AML-193 (cell line): ENCODE measurements around the gene KIAA1755.

Experiments used
- DNase-seq, 2 experiments: peaks; one replicate each; lab custom pipeline; 2025; lab: John Stamatoyannopoulos, UW

Gene KIAA1755

DNA sequence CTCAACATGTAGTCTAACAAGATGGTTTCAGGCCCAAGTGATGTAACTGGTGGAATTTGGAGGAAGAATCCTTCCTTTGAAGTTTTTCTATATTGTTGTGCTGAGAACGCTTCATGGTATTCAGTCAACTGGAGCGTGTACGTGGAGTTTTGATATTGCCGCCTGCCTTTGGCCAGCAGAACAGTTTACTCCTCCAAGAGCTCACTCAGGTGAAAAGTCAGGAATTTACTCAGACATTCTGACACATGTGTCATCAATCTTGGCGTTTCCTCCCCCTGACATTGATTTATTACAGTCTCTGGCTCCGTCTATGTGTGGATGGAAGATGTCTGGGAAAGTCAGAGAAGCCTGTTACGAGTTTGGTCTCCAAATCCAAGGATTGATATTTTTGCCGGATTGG lies 76.4 kb downstream of the KIAA1755 start:
- no peak for DNase-seq

DNA sequence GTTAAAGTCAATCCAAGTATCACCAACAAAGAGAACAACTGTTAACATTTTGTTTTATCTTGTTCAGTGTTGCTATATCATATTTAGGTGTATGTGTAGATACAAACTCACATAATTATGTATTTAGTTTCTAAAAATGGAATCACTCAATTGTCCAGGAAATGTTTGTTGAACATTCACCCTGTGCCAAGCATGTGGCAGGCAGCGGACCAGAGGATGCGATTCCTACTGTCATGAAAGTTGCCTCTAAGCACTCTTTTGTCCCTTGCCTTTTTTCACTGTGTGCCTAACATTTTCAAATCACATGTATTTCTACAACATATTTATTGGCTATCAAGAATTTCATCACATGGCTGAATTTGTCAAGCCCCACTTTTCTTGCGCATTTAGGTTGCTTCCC lies 78.6 kb downstream of the KIAA1755 start:
- no peak for DNase-seq

DNA sequence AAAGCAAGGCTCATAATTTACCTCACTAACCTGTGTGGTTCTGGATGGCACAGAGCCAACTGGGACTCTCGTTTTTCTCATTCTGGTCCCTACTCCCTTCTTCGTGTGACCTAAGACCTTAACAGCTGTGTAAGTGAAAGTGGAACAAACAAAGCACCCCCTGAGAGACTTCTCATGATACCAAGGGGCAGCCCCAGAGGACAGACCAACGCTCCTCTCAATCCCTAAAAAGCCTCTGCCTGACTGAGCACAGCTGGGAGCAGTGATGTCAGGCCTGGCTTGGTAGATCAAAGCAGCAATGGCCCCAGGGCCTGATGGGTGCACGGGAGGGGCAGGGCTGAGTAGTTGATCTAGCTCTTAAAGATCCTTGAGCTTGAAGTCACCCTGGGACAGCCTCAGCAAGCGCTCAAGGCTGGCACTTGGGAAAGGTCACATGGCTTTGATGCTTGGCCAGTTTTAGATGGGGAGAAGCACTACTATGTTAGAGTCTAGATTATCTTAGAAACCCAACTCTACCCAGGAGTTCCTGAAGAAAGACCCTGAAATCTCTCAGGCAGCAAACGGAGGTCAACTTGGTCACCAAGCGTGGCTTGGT lies 79.2 kb downstream of the KIAA1755 start:
- no peak for DNase-seq

DNA sequence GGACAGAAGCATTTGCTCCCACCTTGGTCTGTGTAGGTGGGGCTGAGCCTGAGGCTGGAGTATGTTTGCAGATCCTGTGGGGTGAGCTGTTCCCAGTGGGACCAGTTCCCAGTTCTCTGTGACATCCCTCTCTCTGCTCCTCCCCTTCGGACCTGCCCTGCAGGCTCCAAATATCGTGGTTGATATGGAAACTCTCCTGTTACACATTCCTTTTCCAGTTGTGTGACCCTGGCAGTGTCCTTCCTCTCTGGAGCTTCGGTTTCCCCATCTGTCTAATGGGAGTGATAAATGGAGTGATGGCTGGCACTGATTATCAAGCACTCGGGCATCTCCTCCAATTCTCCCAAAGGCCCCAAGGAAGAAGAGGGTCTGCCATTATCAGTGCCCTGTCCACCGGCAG lies 79.8 kb downstream of the KIAA1755 start:
- DNase-seq: no peak

DNA sequence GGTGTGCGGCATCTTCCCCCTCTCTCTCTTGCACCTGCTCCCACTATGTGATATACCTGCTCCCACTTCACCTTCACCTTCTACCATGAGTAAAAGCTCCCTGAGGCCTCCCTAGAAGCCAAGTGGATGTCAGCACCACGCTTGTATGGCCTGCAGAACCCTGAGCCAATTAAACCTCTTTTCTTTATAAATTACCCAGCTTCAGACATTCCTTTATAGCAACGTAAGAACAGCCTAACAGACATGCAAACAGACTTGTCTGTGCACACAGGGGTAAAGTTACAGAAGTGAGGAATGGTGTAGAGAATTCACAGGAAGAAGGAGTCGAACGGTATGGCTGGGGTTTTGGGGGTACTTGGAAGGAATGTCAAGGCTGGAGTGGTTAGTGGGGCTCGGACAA lies 80.7 kb downstream of the KIAA1755 start:
- DNase-seq: no peak

DNA sequence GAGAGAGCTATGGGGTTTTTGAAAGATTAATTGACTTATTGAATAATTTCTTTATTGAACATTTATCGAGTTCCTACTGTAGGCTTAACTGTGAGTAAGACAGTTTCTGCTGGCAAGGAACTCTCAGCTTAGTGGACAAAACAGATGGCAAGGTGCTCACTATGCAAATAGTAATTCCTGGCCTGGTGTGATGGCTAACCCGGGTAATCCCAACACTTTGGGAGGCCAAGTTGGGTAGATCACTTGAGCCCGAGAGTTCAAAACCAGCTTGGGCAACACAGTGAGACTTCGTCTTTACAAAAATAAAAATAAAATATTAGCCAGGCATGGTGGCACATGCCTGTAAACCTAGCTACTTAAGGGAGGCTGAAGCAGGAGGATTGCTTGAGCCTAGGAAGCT lies 82.0 kb downstream of the KIAA1755 start:
- DNase-seq: no peak

DNA sequence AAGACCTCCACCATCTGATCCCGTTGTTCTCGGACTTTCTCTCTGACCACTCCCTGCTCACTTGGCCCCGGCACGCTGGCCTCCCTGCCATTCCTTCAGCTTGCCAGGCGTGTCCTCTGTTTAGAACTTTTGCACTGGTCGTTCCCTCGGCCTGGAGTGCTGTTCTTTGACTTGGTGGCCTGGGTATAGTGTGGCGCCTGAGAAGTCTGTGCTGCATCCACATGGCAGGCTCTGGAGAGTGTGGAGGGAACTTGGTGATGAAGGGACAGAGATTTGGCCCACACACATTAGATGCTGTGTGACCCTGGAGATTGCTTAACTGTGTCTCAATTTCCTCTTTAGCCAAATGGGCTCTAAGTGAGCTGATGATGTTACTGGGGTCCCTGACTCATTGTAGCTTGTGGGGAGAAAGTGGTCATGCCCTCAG lies 82.5 kb downstream of the KIAA1755 start:
- DNase-seq: peak; percentile 44 to 61

DNA sequence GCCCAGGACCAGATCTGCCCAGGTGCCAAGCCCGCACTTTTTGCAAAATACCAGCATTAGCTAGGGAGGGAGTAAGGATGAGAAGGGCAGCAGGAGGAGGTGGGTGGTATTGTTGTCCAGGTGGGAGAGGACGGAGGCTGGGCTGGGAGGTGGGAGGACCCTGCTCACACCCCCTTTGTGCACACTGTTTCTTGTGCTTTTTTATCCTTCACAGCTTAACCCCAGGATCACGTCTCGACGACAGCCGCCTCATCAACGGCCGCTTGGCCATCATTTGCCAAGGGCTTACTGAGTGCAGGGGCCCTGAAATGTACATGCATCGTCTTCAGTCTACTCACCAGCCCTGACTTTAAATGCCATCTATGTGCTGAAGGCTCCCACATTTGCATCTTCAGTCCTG lies 83.3 kb downstream of the KIAA1755 start:
- DNase-seq: no peak

DNA sequence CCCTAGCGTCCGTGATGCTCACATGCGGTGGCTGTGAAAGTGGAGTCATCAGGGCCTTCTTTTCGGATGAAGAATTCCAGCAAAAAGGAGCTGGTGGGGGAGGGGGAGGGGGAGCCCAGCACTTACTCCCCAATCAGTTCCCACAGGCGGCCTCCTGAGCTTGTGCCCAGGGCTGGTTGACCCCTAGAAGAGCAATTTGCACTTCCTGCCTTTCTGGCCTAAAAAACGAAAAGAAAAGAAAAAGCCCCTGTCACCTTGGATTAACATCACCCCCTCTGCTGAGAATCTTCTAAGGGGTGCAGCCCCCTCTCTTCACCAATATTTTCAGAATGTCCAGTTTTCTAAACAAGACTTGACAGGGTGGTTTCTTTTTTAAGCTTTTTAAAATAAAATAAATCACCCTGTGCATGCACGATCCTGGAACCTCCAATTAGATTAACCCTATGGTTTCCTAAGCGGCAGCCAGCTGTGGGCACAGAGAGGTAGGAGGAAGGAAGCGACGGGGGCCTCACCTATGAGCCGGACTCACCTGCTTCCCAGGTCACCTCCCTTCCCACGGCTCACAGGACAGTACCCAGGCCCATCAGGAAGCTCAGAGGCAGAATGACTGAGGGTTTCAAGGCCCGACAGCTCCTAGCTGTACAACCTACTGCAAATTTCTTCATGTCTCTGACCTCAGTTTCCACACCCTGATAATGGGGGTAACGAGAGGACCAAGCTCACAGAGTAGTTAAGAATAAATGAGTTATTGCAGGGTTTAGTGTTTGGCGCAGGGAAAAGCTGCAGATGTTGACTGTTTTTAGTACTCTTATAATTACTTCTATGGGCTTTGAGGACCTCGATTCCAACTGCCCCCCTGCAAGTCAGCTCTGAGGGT lies 85.0 kb downstream of the KIAA1755 start:
- DNase-seq: no peak

DNA sequence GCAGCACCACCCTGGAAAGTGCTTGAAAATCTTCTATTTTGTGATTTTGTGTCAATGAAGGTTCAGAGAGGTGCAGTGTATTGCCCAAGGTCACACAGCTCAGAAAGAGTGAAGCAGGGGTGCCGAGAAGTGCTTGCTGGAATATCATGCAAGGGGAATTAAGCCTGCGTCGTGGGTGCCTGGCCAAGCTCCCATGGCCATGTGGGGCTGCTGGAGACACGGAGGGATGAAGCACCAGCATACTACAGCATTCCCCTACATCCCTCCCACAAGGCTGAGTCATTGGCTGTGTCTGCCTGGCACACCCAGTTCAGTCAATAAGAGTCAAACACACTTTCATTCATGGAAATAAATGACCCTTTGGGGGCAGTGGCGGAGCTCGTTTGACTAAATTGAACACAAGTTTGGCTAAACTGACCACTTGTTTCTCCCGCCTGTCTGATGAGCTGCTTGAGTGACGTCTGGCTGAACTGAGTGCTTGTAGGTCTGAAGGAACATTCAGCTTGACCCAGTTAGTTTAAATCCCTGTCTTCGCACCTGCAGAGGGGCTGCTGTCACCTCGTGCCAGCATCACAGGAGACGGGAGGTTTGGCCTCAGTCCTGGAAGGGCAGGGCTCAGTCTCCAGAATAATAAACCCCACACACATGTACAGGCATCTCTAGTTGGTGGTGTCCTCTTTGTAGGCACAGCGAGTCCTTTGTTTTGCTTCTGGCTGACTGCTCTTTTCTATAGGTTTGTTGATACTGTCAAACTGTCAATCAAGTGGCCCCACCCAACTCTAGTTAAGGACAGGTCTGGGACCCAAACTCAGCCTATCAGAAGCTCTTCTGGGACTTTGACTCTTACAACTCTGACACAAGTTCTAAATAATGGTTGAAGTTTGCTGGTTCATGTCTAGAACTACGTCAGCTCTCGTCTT lies 87.0 kb downstream of the KIAA1755 start:
- DNase-seq: no peak

DNA sequence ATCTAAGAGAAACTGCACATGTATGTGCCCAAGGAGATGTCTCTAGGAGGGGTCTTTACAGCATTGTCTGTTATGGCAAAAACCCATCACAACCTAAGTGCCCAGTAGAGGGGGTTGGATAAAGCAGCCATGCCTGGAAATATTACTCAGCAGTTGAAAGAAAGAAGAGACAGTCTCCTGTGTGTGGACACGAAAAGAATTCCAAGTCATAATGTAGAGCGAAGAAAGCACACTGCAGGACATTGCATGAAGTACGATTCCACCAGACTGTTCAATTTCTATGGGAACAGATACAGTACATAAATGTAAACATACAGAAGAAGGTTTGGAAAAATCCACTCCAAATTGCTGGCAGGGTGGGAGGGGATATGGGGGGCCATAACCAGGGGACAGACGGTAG lies 88.1 kb downstream of the KIAA1755 start:
- no peak for DNase-seq

DNA sequence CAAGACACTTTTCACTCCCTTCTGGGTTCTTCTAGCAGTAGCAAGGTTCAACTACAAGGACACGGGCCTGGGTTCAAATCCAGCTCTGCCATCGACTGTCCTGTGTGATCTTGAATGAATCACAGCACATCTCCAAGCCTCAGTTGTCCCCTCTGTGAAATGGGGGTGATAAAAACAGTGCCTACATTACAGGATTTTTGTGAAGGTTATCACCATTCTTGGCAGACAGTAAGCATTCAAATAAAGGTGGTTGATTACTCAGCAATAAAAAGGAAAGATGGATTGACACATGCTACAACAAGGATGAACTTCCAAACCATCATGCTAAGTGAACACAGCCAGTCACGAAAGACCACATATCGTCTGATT lies 88.9 kb downstream of the KIAA1755 start:
- no peak for DNase-seq

DNA sequence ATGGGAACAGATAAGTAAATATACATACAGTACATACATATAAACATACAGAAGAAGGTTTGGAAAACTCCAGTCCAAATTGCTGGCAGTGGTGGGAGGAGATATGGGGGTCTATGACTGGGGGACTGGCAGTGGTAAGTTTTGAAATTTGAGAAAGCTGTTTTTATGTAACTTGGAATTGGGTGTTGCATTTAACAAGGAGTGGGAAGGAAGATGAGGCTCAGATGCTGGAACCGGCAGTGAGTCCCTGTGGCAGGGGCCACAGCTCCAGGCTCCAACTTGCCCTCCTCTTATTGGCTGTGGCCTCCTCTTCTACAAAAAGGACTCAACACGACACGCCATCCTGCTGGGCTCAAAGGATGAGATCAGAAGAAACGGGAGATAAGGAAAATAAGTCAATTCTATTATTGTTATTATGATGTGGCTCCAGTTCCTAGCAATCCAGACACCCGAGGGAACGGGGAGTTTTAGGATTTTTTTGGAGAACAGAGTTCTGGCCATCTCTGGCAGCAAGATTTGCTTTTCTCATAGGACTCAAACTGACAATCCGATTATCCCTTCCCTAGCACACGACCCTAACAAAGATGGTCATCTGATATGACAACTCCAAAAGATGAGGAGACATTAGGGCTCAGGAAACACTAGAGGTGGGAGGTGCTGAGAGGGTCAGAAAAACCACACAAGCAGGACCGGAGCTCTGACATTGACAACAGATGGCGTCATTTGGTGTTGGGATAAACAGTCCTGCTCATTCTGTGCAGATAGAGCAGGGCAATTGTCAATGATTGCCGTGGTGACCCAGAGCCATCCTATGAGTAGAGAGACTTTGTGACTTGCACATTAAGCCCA lies 89.5 kb downstream of the KIAA1755 start:
- DNase-seq: no peak

DNA sequence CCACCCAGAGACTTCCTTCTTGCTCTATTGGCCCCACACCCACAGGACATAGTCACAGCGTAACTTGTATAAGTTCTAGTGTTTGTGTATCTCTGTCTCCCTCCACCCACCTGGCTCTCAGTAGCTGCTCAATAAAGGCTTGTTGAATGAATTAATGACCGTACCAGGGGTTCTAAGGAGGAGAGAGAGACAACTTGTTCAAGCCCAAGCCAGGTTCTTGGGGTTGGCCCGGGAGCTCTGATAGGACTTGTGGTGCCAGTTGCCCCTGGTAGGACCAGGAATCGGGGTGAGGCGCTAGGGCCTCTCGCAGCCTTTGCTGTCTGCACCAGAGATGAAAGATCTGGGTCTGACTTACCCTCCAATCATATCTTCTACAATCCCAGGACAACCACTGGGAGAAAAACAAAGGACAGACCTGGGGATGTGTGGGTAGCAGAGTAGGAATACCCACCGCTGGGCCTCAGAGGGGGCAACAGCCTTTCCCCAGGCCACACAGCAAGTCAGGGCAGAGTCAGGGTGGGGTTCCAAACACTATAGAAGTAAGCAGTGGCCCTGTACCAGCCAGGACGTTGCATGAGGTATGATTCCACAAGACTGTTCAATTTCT lies 90.2 kb downstream of the KIAA1755 start:
- DNase-seq: no peak

DNA sequence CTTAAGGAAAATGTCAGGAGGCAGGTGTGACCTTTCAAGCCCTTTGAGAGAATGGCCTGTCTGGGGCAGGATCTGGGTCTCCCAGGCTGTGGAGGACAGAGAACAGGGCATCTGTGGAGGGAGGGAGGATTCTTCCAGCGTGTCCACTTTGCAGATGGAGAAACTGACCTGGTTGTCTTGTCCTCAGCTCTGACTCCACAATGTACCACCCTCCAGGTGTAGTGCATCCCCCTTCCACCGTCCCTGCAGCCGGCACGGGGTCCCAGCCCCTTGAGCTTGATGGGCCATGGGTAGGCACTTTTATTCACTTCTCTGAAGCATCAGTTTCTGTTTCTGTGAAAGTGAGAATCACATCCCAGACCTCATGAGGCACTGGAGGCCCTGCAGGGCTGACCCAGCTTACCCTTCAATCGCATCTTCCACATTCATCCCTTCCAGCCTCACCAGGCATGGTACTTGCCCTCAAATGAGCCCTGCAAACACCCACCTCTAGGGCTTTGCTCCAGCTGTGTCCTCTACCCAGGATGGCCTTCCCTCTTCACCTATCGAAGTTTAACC lies 90.8 kb downstream of the KIAA1755 start:
- DNase-seq: no peak

DNA sequence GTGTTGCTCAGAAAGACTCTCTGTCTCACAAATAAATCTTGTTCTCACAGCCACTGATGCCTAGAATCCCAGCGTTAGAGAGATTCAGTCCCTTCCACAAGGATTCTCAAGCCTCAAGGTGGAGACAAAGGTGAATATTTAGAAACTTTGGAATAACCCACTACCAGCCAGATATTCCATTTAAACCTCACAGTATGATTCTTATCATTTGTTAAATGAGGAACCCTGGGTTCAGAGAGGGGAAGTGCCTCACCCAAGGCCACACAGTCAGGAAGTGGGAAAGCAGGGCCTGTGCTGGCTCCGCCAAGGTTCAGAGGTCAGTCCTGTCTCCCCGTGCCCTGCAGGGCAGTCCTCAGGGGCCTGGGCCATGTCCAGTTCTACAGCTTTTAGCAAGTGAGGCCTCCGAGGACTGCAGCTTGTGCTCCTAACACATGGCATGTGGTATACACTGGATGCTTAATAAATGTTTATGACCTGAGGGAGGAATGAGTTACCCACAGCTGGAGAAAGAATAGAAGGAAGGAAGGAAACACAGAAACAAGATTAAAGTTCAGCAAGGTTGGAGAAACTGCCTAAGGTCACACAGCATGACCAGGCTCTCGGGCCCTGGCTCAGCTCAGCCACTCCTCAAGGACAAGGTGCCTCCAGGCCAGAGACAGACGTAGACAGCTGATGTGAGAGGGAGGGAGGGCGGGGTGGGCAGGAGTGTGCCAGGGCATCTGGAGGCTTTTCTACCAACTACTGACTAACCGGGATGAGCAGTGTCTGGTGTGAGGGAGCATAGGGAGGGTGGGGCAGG lies 91.5 kb downstream of the KIAA1755 start:
- peak; percentile 30 to 55 for DNase-seq

DNA sequence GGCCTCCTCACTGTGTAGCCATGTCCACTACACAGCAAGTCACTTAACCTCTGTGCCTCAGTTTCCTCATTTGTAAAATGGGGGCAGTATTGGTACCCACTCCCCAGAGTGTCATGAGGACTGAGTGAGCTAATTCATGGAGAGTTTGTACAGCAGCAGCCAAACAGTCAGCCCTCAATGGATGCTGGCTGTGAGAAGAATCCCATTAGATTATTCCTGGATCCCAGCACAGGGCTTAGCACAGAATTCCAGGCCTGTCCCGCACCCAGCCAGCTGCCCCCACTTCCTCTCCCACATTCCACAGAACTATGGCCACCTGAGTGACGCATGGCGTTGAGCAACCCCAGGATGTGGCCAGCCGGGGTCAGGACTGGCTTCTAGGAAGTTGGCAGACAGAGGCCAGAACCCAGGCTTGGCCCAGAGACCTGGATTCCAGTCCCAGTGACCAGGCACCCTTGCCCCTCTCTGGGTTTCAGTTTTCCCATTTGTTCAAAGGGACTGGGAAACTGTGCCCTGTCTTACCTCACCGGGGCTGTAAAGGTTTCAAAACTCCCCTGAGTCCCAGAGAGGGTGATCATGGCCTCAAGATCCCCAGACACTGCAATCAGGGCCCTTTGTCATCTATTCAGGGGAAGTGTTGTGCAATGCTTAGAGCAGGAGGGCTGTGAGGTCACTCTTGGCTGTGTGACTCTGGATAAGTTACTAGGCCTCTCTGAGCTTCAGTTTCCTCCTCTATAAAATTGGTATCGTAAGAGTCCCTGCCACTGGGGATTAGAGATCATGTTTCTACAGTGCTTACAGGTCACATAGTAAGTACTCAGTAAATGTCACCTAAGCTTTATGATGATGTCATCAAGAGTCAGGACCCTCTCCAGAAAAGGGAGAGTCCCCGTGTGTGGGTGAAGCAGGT lies 92.4 kb downstream of the KIAA1755 start:
- DNase-seq: peak; percentile 55 to 73

DNA sequence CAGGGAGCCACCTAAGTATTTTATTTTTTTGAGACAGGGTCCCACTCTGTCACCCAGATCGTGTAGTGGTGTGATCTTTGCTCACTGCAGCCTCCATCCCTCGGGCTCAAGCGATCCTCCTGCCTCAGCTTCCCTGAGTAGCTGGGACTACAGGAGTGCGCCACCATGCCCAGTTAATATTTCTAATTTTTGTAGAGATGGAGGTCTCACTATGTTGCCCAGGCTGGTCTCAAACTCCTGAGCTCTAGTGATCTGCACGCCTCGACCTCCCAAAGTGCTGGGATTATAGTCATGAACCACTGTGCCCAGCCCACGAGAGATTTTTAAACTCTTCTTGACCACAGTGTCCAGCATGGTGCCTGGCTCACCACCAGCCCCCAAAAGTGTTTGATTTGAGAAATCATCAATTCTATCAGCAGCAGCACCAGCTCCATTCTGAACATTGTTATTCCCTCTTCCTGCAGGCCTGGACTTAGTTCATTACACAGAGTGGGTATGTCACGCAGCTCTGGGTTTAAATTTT lies 93.1 kb downstream of the KIAA1755 start:
- DNase-seq: no peak
